ENCODE data around the gene RRP12. TPM values are rescaled to one million over a fixed set of nuclear protein-coding genes. Genes with fewer than 3 reads are reported as not detected.
A peak's percentile ranks its signal among the peaks of the same experiment; 100 is the strongest.

Gene RRP12
- total RNA-seq, 1 donor from 2014 or later = 41.6 TPM

- Mint-ChIP-seq H3K4me3 (peak overlapping the region; percentile 85), H3K27ac (peak overlapping the region; percentile 98)
These were observed 65.1 kb downstream of the RRP12 start for GRCh38 chr10:97336006-97336405.

DNA sequence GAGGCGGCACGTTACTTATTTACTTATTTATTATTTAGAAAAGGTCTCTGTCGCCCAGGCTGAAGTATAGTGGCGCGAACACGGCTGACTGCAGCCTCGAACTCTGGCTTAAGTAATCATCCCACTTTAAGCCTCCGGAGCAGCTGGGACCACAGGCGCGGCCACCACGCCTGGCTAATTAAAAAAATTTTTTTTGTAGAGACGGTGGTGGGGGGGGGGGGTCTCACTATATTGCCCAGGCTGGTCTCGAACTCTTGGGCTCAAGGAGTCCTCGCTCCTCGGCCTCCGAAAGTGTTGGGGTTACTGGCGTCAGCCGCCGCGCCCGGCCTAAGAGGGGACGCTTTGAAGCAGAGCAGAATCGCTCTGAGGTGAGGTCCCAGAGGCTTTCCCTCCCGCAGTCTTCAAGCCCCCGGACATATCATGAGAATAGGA, 65.9 kb downstream of the RRP12 start:
- peak overlapping the region; percentile 74 for H3K4me3 Mint-ChIP-seq
- TF ChIP-seq, protein P1, sequence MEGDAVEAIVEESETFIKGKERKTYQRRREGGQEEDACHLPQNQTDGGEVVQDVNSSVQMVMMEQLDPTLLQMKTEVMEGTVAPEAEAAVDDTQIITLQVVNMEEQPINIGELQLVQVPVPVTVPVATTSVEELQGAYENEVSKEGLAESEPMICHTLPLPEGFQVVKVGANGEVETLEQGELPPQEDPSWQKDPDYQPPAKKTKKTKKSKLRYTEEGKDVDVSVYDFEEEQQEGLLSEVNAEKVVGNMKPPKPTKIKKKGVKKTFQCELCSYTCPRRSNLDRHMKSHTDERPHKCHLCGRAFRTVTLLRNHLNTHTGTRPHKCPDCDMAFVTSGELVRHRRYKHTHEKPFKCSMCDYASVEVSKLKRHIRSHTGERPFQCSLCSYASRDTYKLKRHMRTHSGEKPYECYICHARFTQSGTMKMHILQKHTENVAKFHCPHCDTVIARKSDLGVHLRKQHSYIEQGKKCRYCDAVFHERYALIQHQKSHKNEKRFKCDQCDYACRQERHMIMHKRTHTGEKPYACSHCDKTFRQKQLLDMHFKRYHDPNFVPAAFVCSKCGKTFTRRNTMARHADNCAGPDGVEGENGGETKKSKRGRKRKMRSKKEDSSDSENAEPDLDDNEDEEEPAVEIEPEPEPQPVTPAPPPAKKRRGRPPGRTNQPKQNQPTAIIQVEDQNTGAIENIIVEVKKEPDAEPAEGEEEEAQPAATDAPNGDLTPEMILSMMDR (conservative IDR thresholded peaks at IDR 0.05) = no peak
- H3K27me3 Mint-ChIP-seq = peaks cover 41% of the 10 kb centered on the region
- H3K4me1 Mint-ChIP-seq (ENCODE audit: unreplicated experiment) = peaks cover 38% of the 10 kb centered on the region
- H3K36me3 Mint-ChIP-seq = peaks cover 11% of the 10 kb centered on the region
- no peak for DNase-seq (ENCODE audit: extremely low spot score, unreplicated experiment)
- H3K9me3 Mint-ChIP-seq = no peaks in the 10 kb centered on the region
- peak overlapping the region; percentile 98 for H3K27ac Mint-ChIP-seq

More at GRCh38 chr10:97336006-97336405, 65.1 kb downstream of the RRP12 start:
- DNase-seq (ENCODE audit: extremely low spot score, unreplicated experiment) = no peak
- H3K9me3 Mint-ChIP-seq = no peaks in the 10 kb centered on the region
- peaks cover 41% of the 10 kb centered on the region for H3K27me3 Mint-ChIP-seq
- TF ChIP-seq, protein P1 (conservative IDR thresholded peaks at IDR 0.05) = no peak
- H3K4me1 Mint-ChIP-seq (ENCODE audit: unreplicated experiment) = peaks cover 37% of the 10 kb centered on the region
- peaks cover 11% of the 10 kb centered on the region for H3K36me3 Mint-ChIP-seq

DNA sequence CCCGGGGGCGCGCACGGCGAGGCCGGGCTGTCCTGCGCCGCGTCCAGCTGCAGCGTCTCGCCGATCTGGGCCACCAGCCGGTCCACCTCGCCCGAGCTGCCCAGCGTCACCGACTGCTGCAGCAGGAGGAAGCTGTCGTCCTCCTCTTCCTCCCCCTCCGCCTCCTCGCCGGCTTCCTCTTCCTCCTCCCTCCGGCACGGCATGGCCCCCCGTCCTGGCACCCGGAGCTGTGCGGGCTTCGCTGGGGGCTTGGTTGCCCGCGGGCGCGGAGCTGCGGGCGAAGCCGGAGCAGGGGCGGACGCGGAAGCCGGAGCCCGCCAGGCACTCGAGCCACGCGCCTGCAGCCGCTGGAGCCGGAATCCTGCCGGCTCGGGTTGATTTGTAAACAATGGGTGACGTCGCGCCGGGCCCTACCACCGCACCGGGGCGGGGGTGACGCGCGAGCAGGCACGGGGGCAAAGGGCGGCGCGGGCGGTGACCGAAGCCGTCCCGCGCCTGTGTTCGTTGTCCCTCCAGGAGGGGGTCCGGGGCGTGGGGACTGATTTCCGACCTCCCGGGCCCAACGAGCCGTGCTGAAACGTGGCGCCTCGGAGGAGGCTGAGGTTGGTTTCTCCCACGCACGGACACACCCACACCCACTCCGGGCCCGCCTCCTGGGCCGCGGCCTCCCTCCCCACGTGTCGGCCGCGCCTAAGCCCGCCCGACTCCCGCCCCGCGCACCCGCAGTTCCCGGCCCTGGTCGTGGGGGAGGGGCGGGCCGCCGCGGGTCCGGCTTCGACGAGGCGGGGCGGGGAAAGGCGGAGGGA, 66.6 kb downstream of the RRP12 start, which contains the start of gene FRAT2:
TSS of gene FRAT2 (minus strand) at position 360 of the 806 bp plus-strand sequence. CDS start at position 203, 157 bp downstream.
- Mint-ChIP-seq H3K4me3 (peak within 1 kb of the TSS; percentile 94), H3K9me3 (no peaks in the 10 kb centered on the region), H3K27ac (peak within 1 kb of the TSS; percentile 98), H3K4me1 (ENCODE audit: unreplicated experiment) (peaks cover 42% of the 10 kb centered on the region), H3K36me3 (peaks cover 16% of the 10 kb centered on the region), H3K27me3 (peaks cover 41% of the 10 kb centered on the region)
- TF ChIP-seq, protein P1 (conservative IDR thresholded peaks at IDR 0.05) = no peak
- peak; percentile 91 for DNase-seq (ENCODE audit: extremely low spot score, unreplicated experiment)

- Mint-ChIP-seq H3K4me3 (peak overlapping the region; percentile 94), H3K4me1 (ENCODE audit: unreplicated experiment) (peaks cover 49% of the 10 kb centered on the region), H3K27ac (peak overlapping the region; percentile 98), H3K36me3 (peaks cover 21% of the 10 kb centered on the region), H3K27me3 (peaks cover 35% of the 10 kb centered on the region), H3K9me3 (no peaks in the 10 kb centered on the region)
- no peak for DNase-seq (ENCODE audit: extremely low spot score, unreplicated experiment)
- TF ChIP-seq, protein P1 (conservative IDR thresholded peaks at IDR 0.05) = peak; percentile 0
These were observed 67.4 kb downstream of the RRP12 start for GRCh38 chr10:97333601-97334369.

DNA sequence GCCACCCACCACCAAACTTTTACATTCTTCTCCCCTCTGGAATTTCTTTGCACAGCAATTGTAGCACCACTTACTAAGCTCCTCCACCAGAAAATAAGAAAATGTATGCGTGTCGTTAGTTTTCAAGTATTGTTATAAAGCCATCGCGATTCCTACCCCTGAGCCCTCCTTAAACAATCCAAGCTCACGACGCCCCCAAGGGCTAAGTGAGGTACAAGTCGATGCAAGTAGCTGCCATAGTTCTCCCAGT, 67.9 kb downstream of the RRP12 start:
- peaks cover 30% of the 10 kb centered on the region for H3K27me3 Mint-ChIP-seq
- no peaks in the 10 kb centered on the region for H3K9me3 Mint-ChIP-seq
- no peak for DNase-seq (ENCODE audit: extremely low spot score, unreplicated experiment)
- H3K4me3 Mint-ChIP-seq = peak overlapping the region; percentile 94
- peaks cover 21% of the 10 kb centered on the region for H3K36me3 Mint-ChIP-seq
- H3K4me1 Mint-ChIP-seq (ENCODE audit: unreplicated experiment) = peaks cover 52% of the 10 kb centered on the region
- TF ChIP-seq, protein P1 (conservative IDR thresholded peaks at IDR 0.05) = peak; percentile 43
- peak overlapping the region; percentile 98 for H3K27ac Mint-ChIP-seq
